Endothelial cell of umbilical vein (primary cell): ENCODE measurements around the gene GALNT17. TPM values are rescaled to one million over a fixed set of nuclear protein-coding genes. Genes with fewer than 3 reads are reported as not detected.

ENCODE experiments used
- BruUV-seq: library from RNA; stranded (reverse); fragments of 400-500 nt; replicated peaks from 2 replicates; lab custom pipeline; 2021; lab: Mats Ljungman, UMichigan
- CTCF ChIA-PET: fragments of 300-600, 350-600 bp; sonication (Branson Sonifier 250); formaldehyde crosslinking; loops from one replicate; lab custom pipeline; 2021; ENCODE audit warnings: antibody characterized with exemption, inconsistent platforms; lab: Charles Lee
- POLR2A ChIA-PET: fragments of 300-600, 350-600 bp; sonication (Branson Sonifier 250); formaldehyde crosslinking; loops from one replicate; lab custom pipeline; 2021; ENCODE audit warnings: antibody characterized with exemption, inconsistent platforms; lab: Charles Lee
- DNase-seq: peaks from one replicate; pipeline ENCODE4 v3.0.0-alpha.2; 2011; ENCODE audit warnings: low read depth, low spot score
- FAIRE-seq: peaks from 2 replicates; lab custom pipeline; 2011; peaks lifted over from hg19 to GRCh38; lab: Jason Lieb, UNC
- H2AFZ ChIP-seq: 2 replicates; pipeline ENCODE4 v1.6.0; 2012; ENCODE audit warnings: low read depth, low read length, control low read depth, inconsistent platforms
- H3K27ac ChIP-seq: 2 replicates; pipeline ENCODE4 v1.5.1; 2011; ENCODE audit warnings: low read depth, mild to moderate bottlenecking, control low read depth, low read length, moderate library complexity; ENCODE audit not compliant: insufficient read depth
- H3K27me3 ChIP-seq, 2 experiments: 2 replicates each; pipeline versions ENCODE4 v1.6.0 to v1.6.1; 2011; ENCODE audit warnings: low read length in 2 of 2, mixed read lengths in 1 of 2; ENCODE audit not compliant: control insufficient read depth in 2 of 2, insufficient read depth in 2 of 2
- H3K36me3 ChIP-seq, 2 experiments: 2 replicates in 1 of 2; 3 replicates in 1 of 2; pipeline ENCODE4 v1.5.1; 2011; ENCODE audit warnings: low read length in 2 of 2, mild to moderate bottlenecking in 1 of 2, moderate library complexity in 1 of 2; ENCODE audit not compliant: control insufficient read depth in 2 of 2, insufficient read depth in 2 of 2; ENCODE audit errors: extremely low read depth in 1 of 2
- H3K4me1 ChIP-seq: 3 replicates; pipeline ENCODE4 v1.5.1; 2011; ENCODE audit warnings: mild to moderate bottlenecking, low read length; ENCODE audit not compliant: control insufficient read depth, insufficient read depth; ENCODE audit errors: extremely low read depth
- H3K4me2 ChIP-seq: 2 replicates; pipeline ENCODE4 v1.6.1; 2011; ENCODE audit warnings: low read length, control low read depth, mixed read lengths; ENCODE audit not compliant: insufficient read depth
- H3K4me3 ChIP-seq, 3 experiments: fragments of 200-600 bp in 1 of 3; sonication (generic), shearing (Covaris generic) in 1 of 3; replicated peaks in 1 of 3; 2 replicates each; pipeline ENCODE4 v1.5.1; 2011 to 2016; ENCODE audit warnings: control low read depth in 3 of 3, low read length in 3 of 3, mild to moderate bottlenecking in 2 of 3, inconsistent platforms in 1 of 3, low read depth in 1 of 3, moderate library complexity in 1 of 3; ENCODE audit not compliant: insufficient read depth in 1 of 3
- H3K79me2 ChIP-seq: 2 replicates; pipeline ENCODE4 v1.6.0; 2012; ENCODE audit warnings: low read length, inconsistent platforms; ENCODE audit not compliant: control insufficient read depth, insufficient read depth
- H3K9ac ChIP-seq: replicated peaks from 2 replicates; pipeline ENCODE3; 2011; ENCODE audit warnings: low read length, control low read depth; ENCODE audit not compliant: insufficient read depth; ENCODE audit errors: extremely low read depth
- H3K9me1 ChIP-seq: replicated peaks from 3 replicates; pipeline ENCODE4 v1.6.0; 2011; ENCODE audit warnings: mild to moderate bottlenecking, low read length; ENCODE audit not compliant: control insufficient read depth, insufficient read depth; ENCODE audit errors: extremely low read depth
- H3K9me3 ChIP-seq: replicated peaks from 2 replicates; pipeline ENCODE4 v1.5.1; 2012; ENCODE audit warnings: low read length, inconsistent platforms; ENCODE audit not compliant: control insufficient read depth, insufficient read depth
- H4K20me1 ChIP-seq: replicated peaks from 2 replicates; pipeline ENCODE3; 2011; ENCODE audit warnings: mild to moderate bottlenecking, low read length; ENCODE audit not compliant: control insufficient read depth, insufficient read depth; ENCODE audit errors: extremely low read depth
- EZH2 ChIP-seq: IDR thresholded peaks from 2 replicates; pipeline ENCODE4 v1.6.1; 2012; ENCODE audit warnings: borderline replicate concordance, low read depth, mild to moderate bottlenecking, moderate library complexity, low read length, inconsistent platforms; ENCODE audit not compliant: severe bottlenecking
- FOS ChIP-seq: IDR thresholded peaks from 2 replicates; pipeline ENCODE4 v1.6.1; 2011; ENCODE audit warnings: mild to moderate bottlenecking, low read length, moderate library complexity, borderline replicate concordance; ENCODE audit not compliant: insufficient read depth
- GATA2 ChIP-seq: IDR thresholded peaks from 2 replicates; pipeline ENCODE4 v1.7.0; 2011; ENCODE audit warnings: low read depth, mild to moderate bottlenecking, moderate library complexity, mixed read lengths, low read length; ENCODE audit not compliant: insufficient read length, insufficient read depth
- JUN ChIP-seq: IDR thresholded peaks from 2 replicates; pipeline ENCODE4 v1.6.1; 2011; ENCODE audit warnings: borderline replicate concordance, low read depth; ENCODE audit not compliant: insufficient read length, insufficient read depth
- MYC ChIP-seq: IDR thresholded peaks from one replicate; pipeline ENCODE4 v1.6.1; 2011; ENCODE audit warnings: mild to moderate bottlenecking, low read depth, low read length
- POLR2A ChIP-seq: IDR thresholded peaks from 2 replicates; pipeline ENCODE4 v1.6.1; 2012; ENCODE audit warnings: low read depth, mild to moderate bottlenecking, control low read depth, low read length
- POLR2AphosphoS5 ChIP-seq: IDR thresholded peaks from 2 replicates; pipeline ENCODE4 v1.6.1; 2012; ENCODE audit warnings: low read depth, mild to moderate bottlenecking, control low read depth, low read length, moderate library complexity; ENCODE audit not compliant: insufficient read depth
- dilution Hi-C: fragments of 300-500 bp; cut with MboI; formaldehyde crosslinking; loops from one replicate; pipeline ENCODE4 v1.15.0; 2019; ENCODE audit warnings: low sequenced_read_pairs; ENCODE audit not compliant: extremely low pct_ligation_motif_present
- intact Hi-C: fragments of 100-400 bp; cut with micrococcal nuclease; formaldehyde crosslinking; loops from one replicate; pipeline ENCODE4 v1.10.0; 2022
- polyA plus RNA-seq, 4 experiments: library from polyadenylated mRNA; depleted of rRNA in 3 of 4; stranded (reverse) in 3 of 4; unstranded in 1 of 4; fragments of >200 nt; gene quantifications; 2 replicates each; pipeline versions ENCODE4 v1.2.1 to v1.2.3, GENCODE V29; 2011 to 2012; ENCODE audit warnings: missing spikeins in 1 of 4
- total RNA-seq: library from RNA; stranded (reverse); gene quantifications from 2 replicates; pipeline ENCODE4 v1.2.3, GENCODE V29; 2021
- TF ChIP-seq, protein P1 (sequence below): IDR thresholded peaks from 2 replicates; pipeline ENCODE4 v1.6.1; 2011; ENCODE audit not compliant: insufficient read depth, insufficient read length
- TF ChIP-seq, protein P2 (sequence below), 2 donors: IDR thresholded peaks; 1 replicate in 1 of 2; 2 replicates in 1 of 2; pipeline ENCODE4 v1.5.1; 2011; ENCODE audit warnings: low read length in 2 of 2, mild to moderate bottlenecking in 2 of 2, moderate library complexity in 2 of 2, control low read depth in 1 of 2, inconsistent platforms in 1 of 2, low read depth in 1 of 2; ENCODE audit not compliant: insufficient read depth in 1 of 2; ENCODE audit errors: extremely low read depth in 1 of 2

Gene GALNT17
- total and polyA plus RNA-seq, 2 donors (not counting 3 experiments of a cell fraction or from before 2014, with no cell fraction given), result not detected

GRCh38 chr7:71442492-71443190 lies 310.7 kb downstream of the GALNT17 start:
- Histone ChIP-seq H3K4me2 (no peak overlapping the region), H3K79me2 (no peaks in the 10 kb centered on the region), H3K27ac (no peak overlapping the region), H4K20me1 (no peaks in the 10 kb centered on the region), H3K4me1 (no peaks in the 10 kb centered on the region), H3K9ac (no peak overlapping the region), H3K9me3 (no peaks in the 10 kb centered on the region), H3K27me3 (no peaks in the 10 kb centered on the region), H2AFZ (no peak overlapping the region), H3K4me3 (no peak overlapping the region), H3K9me1 (no peaks in the 10 kb centered on the region), H3K36me3 (no peaks in the 10 kb centered on the region)
- no peak for DNase-seq
- ChIA-PET CTCF (no interaction called here), POLR2A (no interaction called here)
- no peak for FAIRE-seq
- dilution Hi-C loops, result no loop called here
- TF ChIP-seq EZH2, result no peak
- TF ChIP-seq MYC, result no peak
- TF ChIP-seq POLR2A, result no peak
- TF ChIP-seq GATA2, result no peak
- no peak for TF ChIP-seq FOS
- no peak for TF ChIP-seq JUN
- TF ChIP-seq POLR2AphosphoS5, result no peak
- TF ChIP-seq, protein P1, sequence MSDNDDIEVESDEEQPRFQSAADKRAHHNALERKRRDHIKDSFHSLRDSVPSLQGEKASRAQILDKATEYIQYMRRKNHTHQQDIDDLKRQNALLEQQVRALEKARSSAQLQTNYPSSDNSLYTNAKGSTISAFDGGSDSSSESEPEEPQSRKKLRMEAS, result no peak
- TF ChIP-seq, protein P2, sequence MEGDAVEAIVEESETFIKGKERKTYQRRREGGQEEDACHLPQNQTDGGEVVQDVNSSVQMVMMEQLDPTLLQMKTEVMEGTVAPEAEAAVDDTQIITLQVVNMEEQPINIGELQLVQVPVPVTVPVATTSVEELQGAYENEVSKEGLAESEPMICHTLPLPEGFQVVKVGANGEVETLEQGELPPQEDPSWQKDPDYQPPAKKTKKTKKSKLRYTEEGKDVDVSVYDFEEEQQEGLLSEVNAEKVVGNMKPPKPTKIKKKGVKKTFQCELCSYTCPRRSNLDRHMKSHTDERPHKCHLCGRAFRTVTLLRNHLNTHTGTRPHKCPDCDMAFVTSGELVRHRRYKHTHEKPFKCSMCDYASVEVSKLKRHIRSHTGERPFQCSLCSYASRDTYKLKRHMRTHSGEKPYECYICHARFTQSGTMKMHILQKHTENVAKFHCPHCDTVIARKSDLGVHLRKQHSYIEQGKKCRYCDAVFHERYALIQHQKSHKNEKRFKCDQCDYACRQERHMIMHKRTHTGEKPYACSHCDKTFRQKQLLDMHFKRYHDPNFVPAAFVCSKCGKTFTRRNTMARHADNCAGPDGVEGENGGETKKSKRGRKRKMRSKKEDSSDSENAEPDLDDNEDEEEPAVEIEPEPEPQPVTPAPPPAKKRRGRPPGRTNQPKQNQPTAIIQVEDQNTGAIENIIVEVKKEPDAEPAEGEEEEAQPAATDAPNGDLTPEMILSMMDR (IDR thresholded peaks at IDR 0.05; ENCODE audit: extremely low read depth in 1 of 2, insufficient read depth in 1 of 2, low read depth in 1 of 2, low read length in 2 of 2), result no peak
- BruUV-seq, result no TSS peak
- intact Hi-C loops, result no loop called here
